PC-9 (cell line): Measurements from ENCODE around the gene FOXM1.

Experiments used
- EZH2 ChIP-seq: fragments of 200-600 bp; sonication (generic); IDR thresholded peaks from 2 replicates; pipeline ENCODE4 v1.8.0; 2017; ENCODE audit warnings: antibody characterized with exemption, low read depth
- TF ChIP-seq, protein P1 (sequence below): fragments of 200-600 bp; sonication (generic); conservative IDR thresholded peaks from 2 replicates; pipeline ENCODE4 v1.6.1; 2017; ENCODE audit warnings: mixed run types, antibody characterized with exemption, mild to moderate bottlenecking, moderate library complexity

DNA sequence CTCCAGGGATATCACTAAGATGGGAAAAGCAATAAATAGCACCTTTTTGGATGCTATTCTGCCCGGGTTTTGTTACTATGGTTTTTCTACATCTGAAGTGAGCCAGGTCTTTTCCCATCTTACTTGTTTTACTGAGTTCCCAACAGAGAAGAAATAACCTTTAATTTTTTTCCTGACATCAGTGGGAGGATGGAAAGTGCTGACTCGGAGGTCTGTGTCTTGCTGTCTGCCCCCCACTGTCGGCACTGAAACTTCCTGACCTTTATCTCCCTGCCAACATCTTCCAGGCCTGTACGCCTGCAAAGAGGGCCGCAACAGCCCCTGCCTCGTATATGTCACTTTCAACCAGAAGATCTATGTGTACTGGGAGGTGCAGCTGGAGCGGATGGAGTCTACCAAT is 53.5 kb downstream of the FOXM1 start:
- TF ChIP-seq, protein P1, sequence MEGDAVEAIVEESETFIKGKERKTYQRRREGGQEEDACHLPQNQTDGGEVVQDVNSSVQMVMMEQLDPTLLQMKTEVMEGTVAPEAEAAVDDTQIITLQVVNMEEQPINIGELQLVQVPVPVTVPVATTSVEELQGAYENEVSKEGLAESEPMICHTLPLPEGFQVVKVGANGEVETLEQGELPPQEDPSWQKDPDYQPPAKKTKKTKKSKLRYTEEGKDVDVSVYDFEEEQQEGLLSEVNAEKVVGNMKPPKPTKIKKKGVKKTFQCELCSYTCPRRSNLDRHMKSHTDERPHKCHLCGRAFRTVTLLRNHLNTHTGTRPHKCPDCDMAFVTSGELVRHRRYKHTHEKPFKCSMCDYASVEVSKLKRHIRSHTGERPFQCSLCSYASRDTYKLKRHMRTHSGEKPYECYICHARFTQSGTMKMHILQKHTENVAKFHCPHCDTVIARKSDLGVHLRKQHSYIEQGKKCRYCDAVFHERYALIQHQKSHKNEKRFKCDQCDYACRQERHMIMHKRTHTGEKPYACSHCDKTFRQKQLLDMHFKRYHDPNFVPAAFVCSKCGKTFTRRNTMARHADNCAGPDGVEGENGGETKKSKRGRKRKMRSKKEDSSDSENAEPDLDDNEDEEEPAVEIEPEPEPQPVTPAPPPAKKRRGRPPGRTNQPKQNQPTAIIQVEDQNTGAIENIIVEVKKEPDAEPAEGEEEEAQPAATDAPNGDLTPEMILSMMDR: no peak
- no peak for TF ChIP-seq EZH2
